Hematopoietic multipotent progenitor cell treated with erythropoietin and hydrocortisone succinate and interleukin-3 and kit ligand, for 8 days (in vitro differentiated cells): ENCODE results near the gene SLC25A1.
A peak's percentile ranks its signal among the peaks of the same experiment; 100 is the strongest.
"Not testable (repeated sequence)": the region's sequence is repeated elsewhere in the genome, so short reads cannot be mapped to it uniquely, and the experiment has no call there.

Experiments
- DNase-seq: peaks from one replicate; pipeline ENCODE4 v3.0.0-alpha.2; 2015

SLC25A1 gene

GRCh38 chr22:19156109-19156508, 22.4 kb downstream of the SLC25A1 start:
- DNase-seq, result not testable (repeated sequence)

DNA sequence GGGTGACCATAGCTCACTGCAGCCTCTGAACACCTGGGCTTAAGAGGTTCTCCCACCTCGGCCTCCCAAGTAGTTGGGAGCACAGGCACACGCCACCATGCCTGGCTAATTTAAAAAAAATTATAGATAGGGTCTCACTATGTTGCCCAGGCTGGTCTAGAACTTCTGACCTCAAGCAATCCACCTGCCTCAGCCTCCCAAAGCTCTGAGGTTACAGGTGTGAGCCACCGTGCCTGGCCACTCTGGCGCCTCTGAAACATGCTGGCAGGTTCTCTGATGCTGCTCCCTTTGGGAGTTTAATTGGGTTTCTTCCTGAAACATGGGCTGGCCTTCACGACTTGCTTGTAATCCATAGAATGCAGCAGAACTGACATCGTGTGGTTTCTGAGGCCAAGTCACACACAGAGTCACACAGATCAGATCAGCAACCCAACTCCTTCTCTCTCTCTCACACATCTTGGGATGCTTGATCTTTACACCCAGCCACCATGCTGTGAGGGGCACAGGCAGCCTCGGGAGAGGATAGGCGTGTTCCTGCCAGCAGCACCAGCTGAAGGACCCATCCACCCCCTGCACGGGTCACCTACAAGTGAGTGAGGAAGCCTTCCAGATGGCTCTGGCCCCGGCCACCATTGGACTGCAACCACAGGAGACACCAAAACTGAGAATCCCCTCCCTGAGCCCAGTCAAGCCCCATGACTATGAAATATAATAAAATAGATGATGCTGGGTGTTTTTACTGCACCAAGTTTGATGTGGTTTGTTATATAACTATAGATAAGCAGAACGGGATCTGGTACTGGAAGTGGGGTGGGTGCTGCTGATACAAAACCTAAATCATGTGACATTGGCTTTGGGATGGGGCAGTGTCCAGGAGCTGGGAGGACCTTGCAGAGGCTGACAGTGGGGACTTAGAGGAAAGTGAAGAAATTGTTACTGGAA, 25.3 kb downstream of the SLC25A1 start:
- DNase-seq, result peak; percentile 48

GRCh38 chr22:19151329-19152191, 27.0 kb downstream of the SLC25A1 start:
- no peak for DNase-seq

DNA sequence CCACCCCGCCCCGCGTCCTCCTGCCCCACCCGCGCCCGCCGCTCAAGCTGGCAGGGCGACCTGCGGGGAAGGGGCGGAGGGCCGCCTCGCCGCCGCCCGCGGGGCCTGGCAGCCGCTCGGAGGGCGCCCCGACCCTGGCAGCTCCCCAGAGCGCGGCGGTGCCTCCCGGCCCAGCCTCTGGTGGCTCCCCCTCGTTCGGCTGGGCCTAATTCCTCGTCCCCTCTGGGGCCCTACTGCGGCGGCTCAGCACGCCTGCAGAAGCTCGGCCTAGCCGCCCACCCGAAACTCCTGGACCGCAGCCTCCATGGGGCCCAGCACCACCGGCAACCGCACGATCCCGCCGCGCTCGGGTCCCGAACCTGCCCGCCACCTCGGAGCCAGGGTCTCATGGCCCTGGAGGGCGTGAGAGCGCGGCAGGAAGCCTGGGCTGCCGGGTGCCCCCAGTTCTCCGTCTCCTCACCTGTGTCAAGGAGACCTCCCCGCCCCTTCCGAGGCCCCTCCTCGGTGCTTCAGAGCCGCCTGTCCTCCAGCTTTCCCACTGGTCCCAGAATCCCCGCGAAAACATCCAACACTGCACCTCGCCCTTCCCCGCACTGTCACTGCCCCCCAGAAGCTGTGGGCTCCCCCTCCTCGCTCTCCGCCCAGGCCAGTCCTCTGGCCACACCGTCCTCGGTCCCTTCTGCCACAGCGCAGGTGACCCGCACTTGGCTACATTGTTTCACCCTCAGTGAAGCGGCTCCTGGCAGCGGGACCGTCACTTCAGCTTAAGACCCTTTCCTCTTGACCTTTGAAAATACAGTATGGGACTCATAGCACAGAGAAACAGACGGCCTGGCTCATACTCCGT, 27.8 kb downstream of the SLC25A1 start:
- no peak for DNase-seq

DNA sequence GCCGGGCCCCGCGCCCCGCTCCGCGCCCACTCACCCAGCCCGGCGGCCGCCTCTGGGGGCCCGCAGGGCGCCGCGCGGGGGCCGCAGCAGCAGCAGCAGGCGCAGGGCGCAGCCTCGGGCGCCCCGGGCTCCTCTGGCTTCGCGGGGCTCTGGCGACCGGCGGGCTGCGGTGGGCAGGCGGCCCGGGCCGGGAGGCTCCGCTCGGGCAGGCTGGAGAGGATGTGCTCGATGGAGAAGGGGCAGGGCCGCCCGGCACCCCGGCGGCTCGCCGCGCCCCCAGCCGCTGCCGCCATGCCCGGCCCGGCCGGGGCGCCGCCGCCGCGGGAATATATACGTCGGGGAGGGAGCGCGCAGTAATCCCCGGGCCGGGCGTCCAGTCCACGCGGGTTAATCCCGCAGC, 28.5 kb downstream of the SLC25A1 start, which contains the start of gene GSC2:
Gene GSC2, minus strand, starts transcription at position 302 of the 400 bp plus-strand sequence. Its CDS starts 9 bp downstream, at position 293.
- DNase-seq, result no peak

DNA sequence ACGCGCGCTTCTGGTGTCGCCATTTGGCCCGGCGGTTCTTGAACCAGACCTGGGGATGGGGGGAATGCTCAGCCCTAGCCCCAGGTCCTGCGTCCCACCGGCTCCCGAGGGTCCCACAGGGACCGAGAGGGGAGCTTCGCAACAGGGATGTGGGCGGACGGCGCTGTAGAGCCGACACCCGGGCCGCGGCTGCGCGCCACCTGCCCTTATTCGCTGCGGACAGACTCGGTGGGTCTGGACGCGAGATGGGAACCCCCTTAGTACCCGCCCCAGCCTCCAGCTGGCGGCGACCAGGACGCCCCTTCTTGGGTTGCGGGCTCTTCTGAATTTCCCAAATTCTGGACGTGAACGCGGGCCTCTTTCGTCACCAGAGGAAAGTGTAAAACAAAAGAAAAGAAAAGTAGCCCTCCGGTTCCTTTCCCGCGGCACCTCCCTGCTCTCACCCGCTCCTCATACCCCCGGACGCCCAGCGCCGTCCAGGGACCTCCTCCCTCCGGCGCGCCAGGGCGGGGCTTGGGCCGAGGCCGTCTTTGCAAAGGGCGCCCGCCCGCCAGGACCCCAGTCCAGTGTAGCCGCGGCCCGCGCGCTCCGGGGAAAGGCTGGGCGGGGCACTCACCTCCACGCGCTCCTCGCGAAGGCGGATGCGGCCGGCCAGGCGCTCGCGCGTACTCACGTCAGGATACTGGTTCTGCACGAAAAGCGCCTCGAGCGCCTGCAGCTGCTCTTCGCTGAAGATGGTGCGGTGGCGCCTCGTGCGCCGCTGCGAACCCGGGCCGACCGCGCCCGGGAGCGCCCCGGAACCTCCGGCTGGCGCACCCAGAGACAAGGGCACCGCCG, 29.3 kb downstream of the SLC25A1 start:
- DNase-seq, result no peak

DNA sequence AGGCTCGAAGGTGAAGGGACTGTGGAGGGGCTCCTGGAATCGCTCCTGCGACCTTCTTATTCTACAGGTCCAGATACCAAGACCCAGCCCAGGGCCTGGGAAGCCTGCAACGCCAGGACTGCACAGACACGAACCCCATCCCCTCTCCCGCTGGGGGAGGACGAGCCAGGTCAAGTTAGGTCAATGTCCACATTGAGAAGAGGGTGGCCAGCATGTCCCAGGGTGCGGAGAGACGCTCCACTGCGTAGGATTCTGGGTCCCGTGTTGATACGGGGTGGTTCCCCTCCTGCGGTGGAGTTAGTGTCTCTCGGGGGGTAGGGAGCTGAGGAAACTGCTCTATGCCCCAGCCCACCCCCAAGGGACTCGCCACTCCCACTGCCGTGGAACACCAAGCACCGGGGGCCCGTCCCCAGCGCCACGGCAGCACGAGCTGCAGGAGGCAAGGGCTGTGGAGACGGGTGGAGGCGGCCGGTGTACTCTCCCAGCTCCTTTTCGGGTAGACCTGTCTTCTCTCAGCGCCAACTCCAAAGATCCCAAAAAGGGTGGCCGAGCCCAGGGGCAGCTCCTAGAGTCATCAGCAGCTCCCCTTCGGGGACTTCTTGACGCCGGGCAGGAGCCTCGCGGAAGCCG, 30.0 kb downstream of the SLC25A1 start:
- DNase-seq, result no peak

DNA sequence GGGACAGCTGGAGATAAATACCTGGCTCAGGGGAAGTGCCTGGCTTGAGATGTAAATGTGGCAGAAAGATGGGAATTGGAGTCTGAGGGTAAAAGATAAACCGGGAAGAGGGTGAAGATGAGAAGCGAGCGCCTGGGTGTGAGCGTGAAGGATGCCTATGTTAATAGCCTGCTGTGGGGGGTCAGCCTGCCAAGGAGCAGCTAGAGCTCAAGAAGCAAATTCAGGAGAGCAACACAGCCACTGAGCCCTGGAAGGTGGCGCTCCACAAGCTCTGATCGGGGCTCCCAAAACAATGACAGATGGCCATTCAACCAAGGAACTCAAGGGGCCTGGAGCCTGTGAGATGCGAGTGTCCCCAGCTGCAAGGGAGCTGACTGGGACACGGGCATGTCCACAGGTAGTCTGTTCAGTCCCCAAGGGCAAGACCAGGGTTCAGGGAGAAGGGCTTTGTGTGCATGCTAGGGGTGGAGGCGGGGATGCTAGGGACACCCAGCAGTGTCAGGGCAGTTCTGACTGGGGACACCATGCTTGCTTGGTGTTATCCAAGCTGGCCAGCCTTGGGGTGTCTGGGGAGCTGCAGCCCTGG, 31.2 kb downstream of the SLC25A1 start:
- DNase-seq, result no peak

DNA sequence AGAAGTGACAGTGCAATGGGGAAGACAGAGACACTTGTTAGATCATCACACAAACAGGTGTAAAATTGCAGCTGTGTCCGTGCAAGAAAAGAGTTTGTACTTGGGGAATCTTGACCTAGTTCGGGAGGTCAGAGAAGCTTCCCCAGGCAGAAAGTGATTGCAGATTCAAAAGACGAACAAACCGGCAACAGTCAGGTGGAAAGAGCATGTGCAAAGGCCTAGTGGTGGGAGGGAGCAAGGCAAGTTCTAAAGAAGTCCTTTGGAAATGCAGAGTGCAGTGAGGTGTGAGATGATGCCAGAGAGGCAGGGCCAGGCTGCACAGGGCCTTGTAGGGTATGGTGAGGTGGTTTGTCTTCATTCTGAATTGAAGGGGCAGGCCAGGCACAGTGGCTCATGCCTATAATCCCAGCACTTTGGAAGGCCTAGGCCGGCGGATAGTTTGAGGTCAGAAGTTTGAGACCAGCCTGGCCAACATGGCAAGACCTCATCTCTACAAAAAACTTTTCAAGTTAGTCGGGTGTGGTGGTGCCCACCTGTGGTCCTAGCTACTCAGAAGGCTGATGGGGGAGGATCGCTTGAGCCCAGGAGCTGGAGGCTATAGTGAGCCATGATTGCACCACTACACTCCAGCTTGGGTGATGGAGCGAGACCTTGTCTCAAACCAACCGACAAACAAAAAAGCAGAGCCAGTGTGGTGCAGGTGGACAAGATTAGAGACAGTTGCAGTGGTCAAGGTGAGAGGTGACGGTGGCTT, 32.1 kb downstream of the SLC25A1 start:
- DNase-seq, result no peak

DNA sequence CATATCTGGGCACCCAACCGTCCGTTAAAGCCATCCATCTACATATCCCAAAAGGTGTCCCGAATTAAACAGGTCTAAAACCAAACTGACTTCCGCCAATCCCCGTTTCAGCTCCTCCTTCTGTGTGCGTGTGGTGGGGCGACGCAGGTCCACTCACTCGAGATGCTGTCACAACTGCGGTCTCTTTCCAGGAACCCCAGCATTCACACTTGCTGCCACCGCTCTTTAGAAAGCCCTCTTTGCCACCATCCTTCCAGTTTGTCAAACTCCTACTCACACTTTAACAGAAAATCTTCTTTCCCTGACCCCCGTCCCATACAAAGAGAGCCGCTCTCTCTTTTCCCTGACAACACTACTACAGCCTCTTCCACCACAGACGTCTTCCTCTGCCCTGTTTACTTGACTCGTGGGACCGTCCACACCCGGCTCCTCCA, 34.6 kb downstream of the SLC25A1 start:
- peak; percentile 45 for DNase-seq

DNA sequence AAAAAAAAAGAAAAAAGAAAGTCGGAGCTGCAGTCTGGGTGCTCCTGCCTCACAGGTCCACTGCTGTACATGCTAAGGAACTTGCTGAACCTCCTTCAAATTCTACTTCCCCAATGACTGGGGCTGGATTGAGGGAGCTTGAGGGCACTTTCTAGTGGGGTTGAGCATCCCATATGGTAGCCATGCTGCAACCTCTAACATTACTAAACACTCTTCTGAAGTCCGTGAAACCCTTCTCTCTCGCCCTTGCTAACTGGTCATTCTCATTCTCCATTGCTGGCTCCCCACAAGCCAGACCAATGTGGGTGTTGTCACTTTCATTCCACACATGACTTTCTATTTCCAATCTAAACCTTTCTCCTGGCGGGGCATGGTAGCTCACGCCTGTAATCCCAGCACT, 35.3 kb downstream of the SLC25A1 start:
- no peak for DNase-seq

DNA sequence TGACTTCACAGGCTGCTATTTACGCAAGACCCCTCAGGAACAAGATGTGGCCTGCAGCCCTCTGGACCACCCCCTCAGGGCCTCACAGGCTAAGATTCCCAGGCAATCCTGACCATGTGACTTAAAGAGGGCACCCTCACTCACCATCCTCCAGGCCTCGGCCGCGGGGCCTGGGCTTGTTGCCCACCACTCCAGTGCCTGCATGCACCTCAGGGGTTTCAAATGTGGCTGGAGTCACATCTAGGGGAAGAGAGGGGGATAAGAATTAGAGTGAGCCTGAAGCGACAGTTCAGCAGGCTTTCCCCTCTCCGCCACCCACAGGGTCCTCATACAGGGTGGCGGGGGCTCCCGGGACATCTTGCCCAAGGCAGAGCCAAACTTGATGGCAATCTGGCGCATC, 36.1 kb downstream of the SLC25A1 start:
- no peak for DNase-seq

GRCh38 chr22:19139974-19140373, 38.6 kb downstream of the SLC25A1 start:
- no peak for DNase-seq

DNA sequence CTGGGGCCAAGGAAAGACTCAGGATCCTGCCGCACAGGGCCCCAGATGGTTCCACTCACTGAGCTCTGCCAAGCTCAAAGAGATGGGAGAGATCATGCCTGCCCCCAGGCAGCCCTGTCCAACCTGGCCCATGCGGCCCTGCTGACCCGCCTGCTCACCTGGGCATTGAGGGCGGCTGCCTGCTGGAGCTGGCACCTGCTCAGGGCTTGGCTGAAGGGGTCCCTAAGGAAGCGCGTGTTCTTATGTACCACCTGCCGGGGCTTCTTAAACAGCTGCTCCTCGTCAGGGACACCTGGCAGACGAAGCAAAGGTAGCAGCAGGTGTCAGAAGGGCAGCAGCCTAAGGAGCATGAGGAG, 39.6 kb downstream of the SLC25A1 start:
- no peak for DNase-seq

GRCh38 chr22:19138217-19139000, 40.1 kb downstream of the SLC25A1 start:
- no peak for DNase-seq

DNA sequence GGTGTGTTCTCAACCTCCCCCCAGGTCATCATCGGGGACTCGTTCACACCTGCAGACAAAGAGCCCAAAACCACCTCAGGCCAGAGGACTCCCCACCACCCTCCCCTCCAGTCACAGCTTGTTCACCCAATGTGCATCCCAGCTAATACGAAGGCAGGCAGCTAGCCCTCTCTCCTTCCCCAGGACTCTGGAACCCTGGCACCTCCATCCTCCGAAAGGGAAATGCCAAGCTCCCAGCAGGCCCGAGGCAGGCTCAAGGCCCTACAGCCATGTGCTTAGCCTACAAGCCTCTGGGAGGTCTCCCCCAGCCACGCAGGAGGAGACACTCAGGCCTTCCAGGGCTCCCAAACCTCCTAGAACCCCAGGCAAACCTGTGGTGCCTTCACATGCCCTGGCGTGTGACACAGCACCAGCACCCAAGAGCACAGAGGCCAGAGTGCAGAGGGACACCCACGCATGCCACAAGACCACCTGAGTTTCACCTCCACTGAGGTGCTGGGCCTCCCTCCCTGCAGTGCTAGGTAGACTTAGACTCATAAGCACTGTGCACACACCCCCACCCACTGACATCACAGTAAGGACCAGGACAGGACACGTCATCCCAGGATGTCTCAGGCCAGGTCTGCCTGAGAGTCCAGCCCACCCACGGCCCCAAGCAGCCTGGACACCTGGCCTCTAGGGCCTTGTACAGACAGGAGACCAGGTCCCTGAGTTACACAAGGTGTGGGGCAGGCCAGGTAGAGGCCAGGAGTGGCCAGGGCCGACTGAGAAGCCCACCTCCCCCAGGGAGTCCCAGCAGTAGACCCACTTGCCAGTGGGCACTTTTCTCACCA, 40.9 kb downstream of the SLC25A1 start:
- DNase-seq, result no peak

- DNase-seq, result no peak
Observed at GRCh38 chr22:19136915-19137314, 41.6 kb downstream of the SLC25A1 start.

GRCh38 chr22:19134874-19135273, 43.7 kb downstream of the SLC25A1 start:
- no peak for DNase-seq
